Nephron (organoid): Measurements from ENCODE around the gene NPAT.

Experiments
- H3K27ac Mint-ChIP-seq, 3 experiments: 2 replicates each; pipeline ENCODE4 v1.8.0; 2020; ENCODE audit warnings: mixed read lengths in 3 of 3, mild to moderate bottlenecking in 2 of 3, moderate library complexity in 1 of 3
- H3K27me3 Mint-ChIP-seq: 2 replicates; pipeline ENCODE4 v1.8.0; 2021; ENCODE audit warnings: low read depth, mild to moderate bottlenecking, moderate library complexity, mixed read lengths
- H3K36me3 Mint-ChIP-seq: 2 replicates; pipeline ENCODE4 v1.8.0; 2020; ENCODE audit warnings: low read depth, mixed read lengths
- H3K4me1 Mint-ChIP-seq: 2 replicates; pipeline ENCODE4 v1.8.0; 2020; ENCODE audit warnings: mixed read lengths
- H3K4me3 Mint-ChIP-seq, 3 experiments: 2 replicates each; pipeline ENCODE4 v1.8.0; 2020; ENCODE audit warnings: mild to moderate bottlenecking in 3 of 3, mixed read lengths in 3 of 3, moderate library complexity in 2 of 3
- H3K9me3 Mint-ChIP-seq: 2 replicates; pipeline ENCODE4 v1.8.0; 2020; ENCODE audit warnings: mixed read lengths
- CTCF ChIP-seq, 3 experiments: fragments of 200-600 bp; sonication (generic); IDR thresholded peaks; one replicate each; pipeline ENCODE4 v1.5.0; 2021; ENCODE audit warnings: antibody characterized with exemption in 3 of 3; ENCODE audit not compliant: unreplicated experiment in 3 of 3

The NPAT gene

GRCh38 chr11:108233277-108233945 is 11.0 kb upstream of the NPAT start:
- no peak for TF ChIP-seq CTCF (IDR thresholded peaks at IDR 0.05; ENCODE audit: unreplicated experiment in 3 of 3)
- Mint-ChIP-seq H3K36me3 (peaks cover 60% of the 10 kb centered on the region), H3K9me3 (peaks cover 4% of the 10 kb centered on the region), H3K27me3 (no peaks in the 10 kb centered on the region), H3K4me1 (no peaks in the 10 kb centered on the region), H3K4me3 (no peak overlapping the region), H3K27ac (no peak overlapping the region)

- no peak for TF ChIP-seq CTCF (IDR thresholded peaks at IDR 0.05; ENCODE audit: unreplicated experiment in 3 of 3)
- Mint-ChIP-seq H3K4me1 (no peaks in the 10 kb centered on the region), H3K9me3 (no peaks in the 10 kb centered on the region), H3K27ac (no peak overlapping the region), H3K36me3 (peaks cover 40% of the 10 kb centered on the region), H3K27me3 (no peaks in the 10 kb centered on the region), H3K4me3 (no peak overlapping the region)
These were observed 5.8 kb upstream of the NPAT start for GRCh38 chr11:108228251-108228650.

GRCh38 chr11:108226036-108226435 is 3.6 kb upstream of the NPAT start:
- Mint-ChIP-seq H3K36me3 (peaks cover 26% of the 10 kb centered on the region), H3K4me1 (peaks cover 9% of the 10 kb centered on the region), H3K4me3 (peak overlapping the region in 1 of 3 experiments; percentile 11), H3K9me3 (no peaks in the 10 kb centered on the region), H3K27me3 (no peaks in the 10 kb centered on the region), H3K27ac (peak overlapping the region in 1 of 3 experiments; percentile 6)
- no peak for TF ChIP-seq CTCF (IDR thresholded peaks at IDR 0.05; ENCODE audit: unreplicated experiment in 3 of 3)

- Mint-ChIP-seq H3K36me3 (peaks cover 19% of the 10 kb centered on the region), H3K27ac (peak overlapping the region in 1 of 3 experiments; percentile 6), H3K4me1 (peaks cover 17% of the 10 kb centered on the region), H3K27me3 (no peaks in the 10 kb centered on the region), H3K9me3 (no peaks in the 10 kb centered on the region), H3K4me3 (no peak overlapping the region)
- TF ChIP-seq CTCF (IDR thresholded peaks at IDR 0.05; ENCODE audit: unreplicated experiment in 3 of 3): no peak
These were observed 2.7 kb upstream of the NPAT start for GRCh38 chr11:108224911-108225786.

- peaks cover 14% of the 10 kb centered on the region for H3K36me3 Mint-ChIP-seq
- H3K27me3 Mint-ChIP-seq: no peaks in the 10 kb centered on the region
- H3K9me3 Mint-ChIP-seq: no peaks in the 10 kb centered on the region
- peaks cover 23% of the 10 kb centered on the region for H3K4me1 Mint-ChIP-seq
- H3K27ac Mint-ChIP-seq: peak overlapping the region in 1 of 3 experiments; percentile 6
- no peak for TF ChIP-seq CTCF (IDR thresholded peaks at IDR 0.05; ENCODE audit: unreplicated experiment in 3 of 3)
- no peak overlapping the region for H3K4me3 Mint-ChIP-seq
These were observed 1.9 kb upstream of the NPAT start for GRCh38 chr11:108224366-108224765.
